Hippocampal formation (tissue), 2 donors: ENCODE measurements around the gene KCTD21.
"Not testable (repeated sequence)": the region's sequence is repeated elsewhere in the genome, so short reads cannot be mapped to it uniquely, and the experiment has no call there.

Experiments
- DNase-seq, 2 donors: peaks; one replicate each; lab custom pipeline; 2025; lab: John Stamatoyannopoulos, UW

KCTD21 gene

GRCh38 chr11:78176605-78177141 lies 11.8 kb downstream of the KCTD21 start:
- no peak for DNase-seq

- DNase-seq: not testable (repeated sequence)
Measured at GRCh38 chr11:78175862-78176261, 12.6 kb downstream of the KCTD21 start.

- DNase-seq: no peak
Measured at GRCh38 chr11:78171951-78172350, 16.5 kb downstream of the KCTD21 start.

- DNase-seq: no peak
Measured at GRCh38 chr11:78170874-78171549, 17.4 kb downstream of the KCTD21 start.

GRCh38 chr11:78170413-78170812 lies 18.0 kb downstream of the KCTD21 start:
- no peak for DNase-seq

- no peak for DNase-seq
Measured at GRCh38 chr11:78168539-78169477, 19.6 kb downstream of the KCTD21 start.

GRCh38 chr11:78166855-78167469 lies 21.5 kb downstream of the KCTD21 start:
- DNase-seq: no peak

- DNase-seq: no peak
Measured at GRCh38 chr11:78164471-78164870, 24.0 kb downstream of the KCTD21 start.

GRCh38 chr11:78163828-78164227 lies 24.6 kb downstream of the KCTD21 start:
- DNase-seq: no peak

GRCh38 chr11:78161962-78162371 lies 26.5 kb downstream of the KCTD21 start:
- no peak for DNase-seq

GRCh38 chr11:78161346-78161745 lies 27.1 kb downstream of the KCTD21 start:
- no peak for DNase-seq

- DNase-seq: no peak
Measured at GRCh38 chr11:78160557-78160956, 27.9 kb downstream of the KCTD21 start.

- peak in 1 of 2 donors; percentile 8 for DNase-seq
Measured at GRCh38 chr11:78158987-78159652, 29.3 kb downstream of the KCTD21 start.

GRCh38 chr11:78156127-78156844 lies 32.1 kb downstream of the KCTD21 start:
- no peak for DNase-seq

- DNase-seq: no peak
Measured at GRCh38 chr11:78151804-78152203, 36.6 kb downstream of the KCTD21 start.

- no peak for DNase-seq
Measured at GRCh38 chr11:78150754-78151153, 37.7 kb downstream of the KCTD21 start.

GRCh38 chr11:78150346-78150745 lies 38.1 kb downstream of the KCTD21 start:
- DNase-seq: no peak

- DNase-seq: peak in 1 of 2 donors; percentile 28
Measured at GRCh38 chr11:78149646-78150045, 38.8 kb downstream of the KCTD21 start.

GRCh38 chr11:78147807-78148206 lies 40.6 kb downstream of the KCTD21 start:
- no peak for DNase-seq

- no peak for DNase-seq
Measured at GRCh38 chr11:78145511-78146025, 42.9 kb downstream of the KCTD21 start.
